Astrocyte (in vitro differentiated cells and primary cell): Measurements from ENCODE around the gene DIO3. TPM values are rescaled to one million over a fixed set of nuclear protein-coding genes. Genes with fewer than 3 reads are reported as not detected.

Experiments used
- DNase-seq: peaks from one replicate; pipeline ENCODE4 v3.0.0-alpha.2; 2010; ENCODE audit warnings: low read depth
- FAIRE-seq: peaks from 2 replicates; lab custom pipeline; 2011; peaks lifted over from hg19 to GRCh38; lab: Jason Lieb, UNC
- H2AFZ ChIP-seq: 2 replicates; pipeline ENCODE4 v1.6.0; 2012; ENCODE audit warnings: low read depth, low read length, inconsistent platforms
- H3K27ac ChIP-seq: 2 replicates; pipeline ENCODE4 v1.5.1; 2011; ENCODE audit warnings: low read depth, low read length, inconsistent platforms
- H3K27me3 ChIP-seq: 2 replicates; pipeline ENCODE4 v1.6.0; 2011; ENCODE audit warnings: low read length, inconsistent platforms; ENCODE audit not compliant: insufficient read depth
- H3K36me3 ChIP-seq: 2 replicates; pipeline ENCODE4 v1.5.1; 2011; ENCODE audit warnings: low read length, inconsistent platforms; ENCODE audit not compliant: insufficient read depth
- H3K4me1 ChIP-seq: 2 replicates; pipeline ENCODE4 v1.5.1; 2011; ENCODE audit warnings: low read length, inconsistent platforms; ENCODE audit not compliant: insufficient read depth
- H3K4me2 ChIP-seq: 2 replicates; pipeline ENCODE4 v1.6.0; 2012; ENCODE audit warnings: low read length, inconsistent platforms
- H3K4me3 ChIP-seq: 2 replicates; pipeline ENCODE4 v1.5.1; 2011; ENCODE audit warnings: low read depth, mild to moderate bottlenecking, low read length, inconsistent platforms; ENCODE audit not compliant: insufficient read depth
- H3K79me2 ChIP-seq: 2 replicates; pipeline ENCODE4 v1.6.0; 2012; ENCODE audit warnings: mild to moderate bottlenecking, low read length, inconsistent platforms; ENCODE audit not compliant: insufficient read depth
- H3K9ac ChIP-seq: 2 replicates; pipeline ENCODE4 v1.6.0; 2012; ENCODE audit warnings: mild to moderate bottlenecking, low read length, inconsistent platforms
- H3K9me3 ChIP-seq: 2 replicates; pipeline ENCODE4 v1.5.1; 2012; ENCODE audit warnings: low read depth, mild to moderate bottlenecking, low read length, inconsistent platforms; ENCODE audit not compliant: insufficient read depth
- H4K20me1 ChIP-seq: 2 replicates; pipeline ENCODE4 v1.6.0; 2012; ENCODE audit warnings: low read length, inconsistent platforms; ENCODE audit not compliant: insufficient read depth
- H3K27ac Mint-ChIP-seq: one replicate; pipeline ENCODE4 v1.8.0; 2021; ENCODE audit warnings: mild to moderate bottlenecking, mixed read lengths; ENCODE audit not compliant: unreplicated experiment
- H3K27me3 Mint-ChIP-seq: one replicate; pipeline ENCODE4 v1.8.0; 2021; ENCODE audit warnings: low read depth, mixed read lengths; ENCODE audit not compliant: unreplicated experiment
- H3K36me3 Mint-ChIP-seq: one replicate; pipeline ENCODE4 v1.8.0; 2021; ENCODE audit warnings: low read depth, mixed read lengths; ENCODE audit not compliant: unreplicated experiment
- H3K4me1 Mint-ChIP-seq: one replicate; pipeline ENCODE4 v1.8.0; 2021; ENCODE audit warnings: low read depth, mixed read lengths; ENCODE audit not compliant: unreplicated experiment
- H3K4me3 Mint-ChIP-seq: one replicate; pipeline ENCODE4 v1.8.0; 2021; ENCODE audit warnings: mild to moderate bottlenecking, moderate library complexity, mixed read lengths; ENCODE audit not compliant: unreplicated experiment
- H3K9me3 Mint-ChIP-seq: one replicate; pipeline ENCODE4 v1.8.0; 2021; ENCODE audit warnings: mild to moderate bottlenecking, mixed read lengths; ENCODE audit not compliant: unreplicated experiment
- EZH2 ChIP-seq: IDR thresholded peaks from 2 replicates; pipeline ENCODE4 v1.6.1; 2012; ENCODE audit warnings: mild to moderate bottlenecking, low read length, inconsistent platforms; ENCODE audit not compliant: insufficient read depth
- total RNA-seq: library from RNA; stranded (reverse); gene quantifications from 2 replicates; pipeline ENCODE4 v1.2.1, GENCODE V29; 2021
- TF ChIP-seq, protein P1 (sequence below): IDR thresholded peaks from 2 replicates; pipeline ENCODE4 v1.5.1; 2011; ENCODE audit warnings: low read depth, mild to moderate bottlenecking, inconsistent platforms, low read length, moderate library complexity; ENCODE audit not compliant: insufficient read depth

The DIO3 gene
- total RNA-seq, 1 donor from 2014 or later = 0.79 TPM

DNA sequence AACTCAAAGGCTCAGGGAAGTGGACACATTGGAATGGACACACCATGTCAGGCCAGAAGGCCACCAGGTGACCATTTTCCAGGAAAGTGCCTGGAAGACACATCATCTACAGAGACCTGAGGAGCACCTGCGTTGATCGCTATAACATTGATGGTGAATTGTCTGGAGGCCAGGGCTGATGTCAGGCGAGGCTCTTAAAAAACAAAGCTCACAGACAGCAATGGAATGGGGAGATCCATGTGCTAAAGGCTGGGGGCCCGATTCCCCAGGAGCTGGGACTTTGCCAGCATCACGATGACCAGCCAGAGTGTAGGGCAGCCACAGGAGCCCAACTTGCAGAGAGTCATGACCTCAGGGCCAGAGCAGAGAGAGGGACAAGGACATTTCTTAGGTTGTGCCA lies 30.3 kb downstream of the DIO3 start:
- H4K20me1 ChIP-seq = no peaks in the 10 kb centered on the region
- Mint-ChIP-seq H3K27ac (no peak overlapping the region), H3K4me1 (peaks cover 2% of the 10 kb centered on the region), H3K27me3 (peaks cover 49% of the 10 kb centered on the region), H3K4me3 (no peak overlapping the region), H3K9me3 (peaks cover 15% of the 10 kb centered on the region), H3K36me3 (peaks cover under 1% of the 10 kb centered on the region)
- H3K27me3 ChIP-seq = no peaks in the 10 kb centered on the region
- no peak overlapping the region for H2AFZ ChIP-seq
- peaks cover 6% of the 10 kb centered on the region for H3K4me1 ChIP-seq
- no peak for DNase-seq
- no peak overlapping the region for H3K4me2 ChIP-seq
- H3K27ac ChIP-seq = no peak overlapping the region
- TF ChIP-seq, protein P1, sequence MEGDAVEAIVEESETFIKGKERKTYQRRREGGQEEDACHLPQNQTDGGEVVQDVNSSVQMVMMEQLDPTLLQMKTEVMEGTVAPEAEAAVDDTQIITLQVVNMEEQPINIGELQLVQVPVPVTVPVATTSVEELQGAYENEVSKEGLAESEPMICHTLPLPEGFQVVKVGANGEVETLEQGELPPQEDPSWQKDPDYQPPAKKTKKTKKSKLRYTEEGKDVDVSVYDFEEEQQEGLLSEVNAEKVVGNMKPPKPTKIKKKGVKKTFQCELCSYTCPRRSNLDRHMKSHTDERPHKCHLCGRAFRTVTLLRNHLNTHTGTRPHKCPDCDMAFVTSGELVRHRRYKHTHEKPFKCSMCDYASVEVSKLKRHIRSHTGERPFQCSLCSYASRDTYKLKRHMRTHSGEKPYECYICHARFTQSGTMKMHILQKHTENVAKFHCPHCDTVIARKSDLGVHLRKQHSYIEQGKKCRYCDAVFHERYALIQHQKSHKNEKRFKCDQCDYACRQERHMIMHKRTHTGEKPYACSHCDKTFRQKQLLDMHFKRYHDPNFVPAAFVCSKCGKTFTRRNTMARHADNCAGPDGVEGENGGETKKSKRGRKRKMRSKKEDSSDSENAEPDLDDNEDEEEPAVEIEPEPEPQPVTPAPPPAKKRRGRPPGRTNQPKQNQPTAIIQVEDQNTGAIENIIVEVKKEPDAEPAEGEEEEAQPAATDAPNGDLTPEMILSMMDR = no peak
- TF ChIP-seq EZH2 = no peak
- H3K9me3 ChIP-seq = no peaks in the 10 kb centered on the region
- FAIRE-seq = no peak
- no peak overlapping the region for H3K9ac ChIP-seq
- H3K4me3 ChIP-seq = no peak overlapping the region
- no peaks in the 10 kb centered on the region for H3K79me2 ChIP-seq
- H3K36me3 ChIP-seq = no peaks in the 10 kb centered on the region

DNA sequence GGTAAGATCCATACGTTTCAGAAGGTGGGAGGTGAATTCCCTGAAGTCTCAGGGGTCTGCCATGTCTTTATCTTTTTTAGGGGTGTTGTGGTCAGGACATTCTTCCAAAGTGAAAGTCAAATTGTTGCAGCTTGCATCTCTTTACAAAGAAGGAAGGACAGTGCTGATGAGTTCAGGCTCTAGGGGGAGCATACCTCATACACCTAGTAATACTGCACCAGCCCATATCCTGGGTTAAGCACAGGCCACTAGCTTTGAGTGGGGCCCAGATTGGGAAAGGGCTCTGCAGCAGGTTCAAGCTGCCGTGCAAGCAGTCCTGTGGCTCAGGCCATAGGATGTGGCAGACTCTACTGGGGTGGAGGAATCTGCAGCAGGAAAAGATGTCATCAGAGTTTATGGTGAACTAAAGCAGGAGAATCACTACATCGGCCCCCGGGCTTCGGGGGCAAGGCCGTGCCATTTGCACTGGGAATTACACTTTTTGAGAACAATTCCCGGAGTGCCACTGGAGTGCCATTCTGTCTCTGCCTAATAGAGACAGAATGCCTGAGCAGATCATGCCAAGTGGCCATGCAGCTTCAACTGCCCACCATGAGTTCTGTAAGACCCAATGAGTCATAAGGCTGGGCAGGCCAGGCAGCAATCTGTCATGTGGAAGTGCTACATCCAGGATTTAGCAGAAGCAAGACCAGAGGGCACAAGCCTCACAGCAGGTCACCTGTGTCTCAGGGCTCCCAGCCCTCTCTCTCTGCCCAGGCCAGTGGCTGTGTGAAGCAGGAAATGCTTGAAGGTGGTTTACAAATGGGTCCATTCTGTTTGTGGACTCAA lies 32.3 kb downstream of the DIO3 start:
- H3K79me2 ChIP-seq = no peaks in the 10 kb centered on the region
- peaks cover 2% of the 10 kb centered on the region for H3K4me1 Mint-ChIP-seq
- H3K9ac ChIP-seq = no peak overlapping the region
- no peaks in the 10 kb centered on the region for H3K9me3 ChIP-seq
- no peaks in the 10 kb centered on the region for H3K27me3 ChIP-seq
- H2AFZ ChIP-seq = no peak overlapping the region
- no peak overlapping the region for H3K4me3 ChIP-seq
- no peak for FAIRE-seq
- H3K4me2 ChIP-seq = no peak overlapping the region
- no peak for DNase-seq
- H3K9me3 Mint-ChIP-seq = peaks cover 20% of the 10 kb centered on the region
- peaks cover 6% of the 10 kb centered on the region for H3K4me1 ChIP-seq
- peaks cover 2% of the 10 kb centered on the region for H3K36me3 Mint-ChIP-seq
- no peak overlapping the region for H3K27ac Mint-ChIP-seq
- peaks cover 33% of the 10 kb centered on the region for H3K27me3 Mint-ChIP-seq
- no peaks in the 10 kb centered on the region for H4K20me1 ChIP-seq
- no peak overlapping the region for H3K27ac ChIP-seq
- no peak overlapping the region for H3K4me3 Mint-ChIP-seq
- H3K36me3 ChIP-seq = no peaks in the 10 kb centered on the region
- TF ChIP-seq EZH2 = no peak
- TF ChIP-seq, protein P1 = no peak

DNA sequence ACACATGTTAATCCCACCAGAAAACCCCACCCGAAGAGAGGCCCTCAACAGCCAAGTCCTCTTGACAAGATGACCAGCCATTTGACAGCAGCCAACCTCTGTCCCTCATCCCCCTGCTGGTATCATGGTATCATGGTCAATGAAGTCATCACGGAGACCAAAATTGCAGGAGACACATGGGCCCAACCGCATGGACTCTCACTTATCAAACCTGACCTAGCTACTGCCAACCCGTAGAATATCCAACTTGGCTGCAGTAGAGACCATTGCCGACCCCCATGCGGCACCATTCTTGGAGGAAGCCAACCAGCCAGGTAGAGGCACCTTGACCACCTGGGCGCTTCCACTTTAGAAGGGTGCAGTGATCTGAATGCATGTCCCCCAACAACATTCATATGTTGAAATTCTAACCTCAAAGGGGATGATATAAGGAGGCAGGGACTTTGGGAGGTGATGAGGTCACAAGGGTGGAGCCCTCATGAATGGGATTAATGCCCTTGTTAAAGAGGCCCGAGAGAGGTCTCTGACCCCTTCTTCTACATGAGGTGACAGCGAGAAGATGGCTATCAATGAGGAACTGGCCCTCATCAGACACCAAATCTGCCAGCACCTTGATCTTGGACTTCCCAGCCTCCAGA lies 33.3 kb downstream of the DIO3 start:
- Histone ChIP-seq H4K20me1 (no peaks in the 10 kb centered on the region), H3K36me3 (no peaks in the 10 kb centered on the region), H3K4me2 (no peak overlapping the region), H3K4me3 (no peak overlapping the region), H2AFZ (no peak overlapping the region), H3K4me1 (no peaks in the 10 kb centered on the region), H3K9me3 (no peaks in the 10 kb centered on the region), H3K27ac (no peak overlapping the region), H3K9ac (no peak overlapping the region), H3K27me3 (no peaks in the 10 kb centered on the region), H3K79me2 (no peaks in the 10 kb centered on the region)
- DNase-seq = no peak
- no peak for TF ChIP-seq EZH2
- TF ChIP-seq, protein P1 = no peak
- FAIRE-seq = no peak
- Mint-ChIP-seq H3K27ac (no peak overlapping the region), H3K27me3 (peaks cover 37% of the 10 kb centered on the region), H3K4me1 (no peaks in the 10 kb centered on the region), H3K36me3 (peaks cover 2% of the 10 kb centered on the region), H3K4me3 (no peak overlapping the region), H3K9me3 (peaks cover 20% of the 10 kb centered on the region)
